ENCODE data around the gene RABGGTA.

GRCh38 chr14:24309538-24310264 is 38.3 kb upstream of the RABGGTA start, which contains the start of gene LTB4R2:
- no peak for TF ChIP-seq CTCF (IDR thresholded peaks at IDR 0.05 in 2 of 3, conservative IDR thresholded peaks at IDR 0.05 in 1 of 3; ENCODE audit: control insufficient read depth in 2 of 3, extremely low read depth in 1 of 3, insufficient read depth in 1 of 3, low read depth in 3 of 3, low read length in 3 of 3)
- TF ChIP-seq ZNF592 (IDR thresholded peaks at IDR 0.05): no peak
- no peak for TF ChIP-seq CHD4 (IDR thresholded peaks at IDR 0.05)
- TF ChIP-seq EED (IDR thresholded peaks at IDR 0.05; ENCODE audit: low read depth): no peak
- TF ChIP-seq ATF3 (IDR thresholded peaks at IDR 0.05; ENCODE audit: borderline replicate concordance, extremely low read depth, low read depth, low read length): no peak
- TF ChIP-seq USF2 (IDR thresholded peaks at IDR 0.05; ENCODE audit: borderline replicate concordance, low read depth, low read length): no peak
- no peak for TF ChIP-seq MLLT1 (IDR thresholded peaks at IDR 0.05)
- TF ChIP-seq FOS (IDR thresholded peaks at IDR 0.05; ENCODE audit: borderline replicate concordance, extremely low read depth, insufficient read length): no peak
- TF ChIP-seq EZH2 (IDR thresholded peaks at IDR 0.05; ENCODE audit: borderline replicate concordance, control insufficient read depth, low read depth, low read length): no peak
- TF ChIP-seq MXI1 (IDR thresholded peaks at IDR 0.05; ENCODE audit: low read depth, low read length): no peak

Data from GM12878 (cell line).